Gastroesophageal sphincter (tissue), 3 donors: ENCODE results near the gene PLIN5.

ENCODE experiments used
- EP300 ChIP-seq: sonication (generic); formaldehyde crosslinking; IDR thresholded peaks from one replicate; pipeline ENCODE4 v1.6.1; 2017; ENCODE audit warnings: antibody characterized with exemption, mild to moderate bottlenecking
- POLR2A ChIP-seq, 2 donors: fragments of 450-650 bp; IDR thresholded peaks; one replicate each; pipeline ENCODE4 v1.6.1; 2017; ENCODE audit warnings: antibody characterized with exemption in 2 of 2, mild to moderate bottlenecking in 2 of 2, moderate library complexity in 1 of 2
- POLR2AphosphoS5 ChIP-seq: sonication (generic); formaldehyde crosslinking; IDR thresholded peaks from one replicate; pipeline ENCODE4 v1.6.1; 2017; ENCODE audit warnings: antibody characterized with exemption
- TF ChIP-seq, protein P1 (sequence below), 4 experiments: fragments of 200-600 bp in 2 of 4; fragments of 450-650 bp in 2 of 4; sonication (generic) in 1 of 4; IDR thresholded peaks; one replicate each; pipeline ENCODE4 v1.5.1; 2017 to 2019; ENCODE audit warnings: antibody characterized with exemption in 4 of 4, mild to moderate bottlenecking in 2 of 4, moderate library complexity in 2 of 4

DNA sequence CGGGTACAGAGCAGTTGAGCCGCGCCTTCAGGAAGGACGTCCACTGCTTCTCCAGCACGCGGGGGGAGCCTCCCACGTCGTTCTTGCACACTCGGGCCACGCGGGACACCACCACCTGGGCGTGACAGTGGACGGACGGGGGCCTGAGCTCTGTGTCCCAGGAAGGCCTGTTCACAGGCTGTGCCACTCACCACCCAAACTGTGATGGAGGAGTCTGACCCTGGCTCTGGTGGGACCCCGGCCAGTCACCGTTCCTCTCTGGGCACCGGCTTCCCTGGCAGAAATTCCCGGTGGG lies 17.4 kb upstream of the PLIN5 start:
- TF ChIP-seq EP300: no peak
- TF ChIP-seq POLR2AphosphoS5: no peak
- TF ChIP-seq, protein P1, sequence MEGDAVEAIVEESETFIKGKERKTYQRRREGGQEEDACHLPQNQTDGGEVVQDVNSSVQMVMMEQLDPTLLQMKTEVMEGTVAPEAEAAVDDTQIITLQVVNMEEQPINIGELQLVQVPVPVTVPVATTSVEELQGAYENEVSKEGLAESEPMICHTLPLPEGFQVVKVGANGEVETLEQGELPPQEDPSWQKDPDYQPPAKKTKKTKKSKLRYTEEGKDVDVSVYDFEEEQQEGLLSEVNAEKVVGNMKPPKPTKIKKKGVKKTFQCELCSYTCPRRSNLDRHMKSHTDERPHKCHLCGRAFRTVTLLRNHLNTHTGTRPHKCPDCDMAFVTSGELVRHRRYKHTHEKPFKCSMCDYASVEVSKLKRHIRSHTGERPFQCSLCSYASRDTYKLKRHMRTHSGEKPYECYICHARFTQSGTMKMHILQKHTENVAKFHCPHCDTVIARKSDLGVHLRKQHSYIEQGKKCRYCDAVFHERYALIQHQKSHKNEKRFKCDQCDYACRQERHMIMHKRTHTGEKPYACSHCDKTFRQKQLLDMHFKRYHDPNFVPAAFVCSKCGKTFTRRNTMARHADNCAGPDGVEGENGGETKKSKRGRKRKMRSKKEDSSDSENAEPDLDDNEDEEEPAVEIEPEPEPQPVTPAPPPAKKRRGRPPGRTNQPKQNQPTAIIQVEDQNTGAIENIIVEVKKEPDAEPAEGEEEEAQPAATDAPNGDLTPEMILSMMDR (IDR thresholded peaks at IDR 0.05): no peak
- TF ChIP-seq POLR2A (IDR thresholded peaks at IDR 0.05): no peak
